H1 (cell line): Measurements from ENCODE around the gene GALNT7. TPM values are rescaled to one million over a fixed set of nuclear protein-coding genes. Genes with fewer than 3 reads are reported as not detected.

Source experiments
- CTCF ChIA-PET: fragments of 300-600 bp; sonication (Branson Sonifier 250); formaldehyde crosslinking; loops from one replicate; lab custom pipeline; 2021; ENCODE audit not compliant: partially characterized antibody; lab: Charles Lee
- POLR2A ChIA-PET: fragments of 300-600 bp; sonication (Branson Sonifier 250); formaldehyde crosslinking; loops from one replicate; lab custom pipeline; 2021; ENCODE audit warnings: inconsistent platforms; ENCODE audit not compliant: partially characterized antibody; lab: Charles Lee
- DNase-seq, 2 experiments: peaks; one replicate each; pipeline versions ENCODE4 v3.0.0 to v3.0.0-alpha.2; 2010 to 2022; ENCODE audit warnings: low spot score in 2 of 2, low read depth in 1 of 2, mixed read lengths in 1 of 2
- FAIRE-seq: peaks from 2 replicates; lab custom pipeline; 2011; peaks lifted over from hg19 to GRCh38; lab: Jason Lieb, UNC
- H2AFZ ChIP-seq: 2 replicates; pipeline ENCODE4 v1.8.1; 2012; ENCODE audit warnings: low read length, inconsistent platforms
- H2AK5ac ChIP-seq: 2 replicates; pipeline ENCODE4 v1.6.1; 2013; ENCODE audit warnings: low read depth, low read length
- H2BK120ac ChIP-seq: replicated peaks from 2 replicates; pipeline ENCODE3; 2013; ENCODE audit warnings: low read depth, low read length, inconsistent platforms
- H2BK12ac ChIP-seq: 2 replicates; pipeline ENCODE4 v1.6.1; 2013; ENCODE audit warnings: low read depth, low read length
- H2BK15ac ChIP-seq: 2 replicates; pipeline ENCODE4 v1.6.1; 2013; ENCODE audit warnings: low read length
- H2BK20ac ChIP-seq: 2 replicates; pipeline ENCODE4 v1.6.1; 2013; ENCODE audit warnings: low read length
- H2BK5ac ChIP-seq: 2 replicates; pipeline ENCODE4 v1.6.1; 2013; ENCODE audit warnings: low read depth, low read length
- H3K14ac ChIP-seq: 2 replicates; pipeline ENCODE4 v1.6.1; 2013; ENCODE audit warnings: inconsistent platforms; ENCODE audit not compliant: insufficient read length
- H3K18ac ChIP-seq: 2 replicates; pipeline ENCODE4 v1.6.1; 2013; ENCODE audit warnings: low read length; ENCODE audit errors: extremely low read depth
- H3K23ac ChIP-seq: 2 replicates; pipeline ENCODE4 v1.6.1; 2013; ENCODE audit warnings: inconsistent platforms; ENCODE audit not compliant: insufficient read length
- H3K23me2 ChIP-seq: 2 replicates; pipeline ENCODE4 v1.6.1; 2013; ENCODE audit warnings: low read depth, low read length
- H3K27ac ChIP-seq: 2 replicates; pipeline ENCODE4 v1.6.1; 2011; ENCODE audit warnings: low read depth, low read length, inconsistent platforms
- H3K27me3 ChIP-seq, 4 experiments: replicated peaks in 1 of 4; 1 replicate in 1 of 4; 2 replicates in 3 of 4; pipeline versions ENCODE4 v1.6.1 to v1.8.1; 2011 to 2013; ENCODE audit warnings: low read length in 3 of 4, mild to moderate bottlenecking in 3 of 4, inconsistent platforms in 2 of 4, mixed read lengths in 2 of 4, moderate library complexity in 1 of 4; ENCODE audit not compliant: control insufficient read depth in 3 of 4, insufficient read depth in 3 of 4; ENCODE audit errors: extremely low read depth in 1 of 4
- H3K36me3 ChIP-seq, 4 experiments: 2 replicates each; pipeline versions ENCODE4 v1.6.1 to v1.8.1; 2011 to 2013; ENCODE audit warnings: mild to moderate bottlenecking in 4 of 4, low read length in 3 of 4, moderate library complexity in 2 of 4, control low read depth in 1 of 4, inconsistent platforms in 1 of 4; ENCODE audit not compliant: insufficient read depth in 4 of 4, control insufficient read depth in 2 of 4
- H3K4ac ChIP-seq: replicated peaks from 2 replicates; pipeline ENCODE3; 2013; ENCODE audit warnings: low read length, low read depth, mixed read lengths, inconsistent platforms; ENCODE audit not compliant: insufficient read length
- H3K4me1 ChIP-seq, 4 experiments: replicated peaks in 1 of 4; 1 replicate in 1 of 4; 2 replicates in 3 of 4; pipeline versions ENCODE4 v1.6.1 to v1.8.1; 2011 to 2013; ENCODE audit warnings: low read length in 3 of 4, inconsistent platforms in 2 of 4, mixed read lengths in 1 of 4; ENCODE audit not compliant: insufficient read depth in 4 of 4, control insufficient read depth in 3 of 4
- H3K4me2 ChIP-seq, 2 experiments: 2 replicates each; pipeline versions ENCODE4 v1.6.1 to v1.8.1; 2011 to 2013; ENCODE audit warnings: low read depth in 2 of 2, low read length in 2 of 2, control low read depth in 1 of 2, inconsistent platforms in 1 of 2, mild to moderate bottlenecking in 1 of 2; ENCODE audit not compliant: insufficient read depth in 1 of 2
- H3K4me3 ChIP-seq, 4 experiments: fragments of 200-600, 300-600 bp in 1 of 4; sonication (generic), shearing (Covaris generic), sonication (Bioruptor Twin) in 1 of 4; 2 replicates each; pipeline versions ENCODE4 v1.5.1 to v1.8.1; 2011 to 2016; ENCODE audit warnings: low read length in 4 of 4, low read depth in 3 of 4, control low read depth in 2 of 4, inconsistent platforms in 2 of 4, mild to moderate bottlenecking in 2 of 4, mixed read lengths in 1 of 4, moderate library complexity in 1 of 4; ENCODE audit not compliant: insufficient read depth in 2 of 4; ENCODE audit errors: extremely low read depth in 1 of 4
- H3K56ac ChIP-seq: replicated peaks from 2 replicates; pipeline ENCODE3; 2013; ENCODE audit warnings: low read depth, mild to moderate bottlenecking, mixed read lengths, low read length, inconsistent platforms; ENCODE audit not compliant: insufficient read length
- H3K79me1 ChIP-seq: 2 replicates; pipeline ENCODE4 v1.6.1; 2013; ENCODE audit warnings: low read depth, low read length, control low read depth
- H3K79me2 ChIP-seq, 2 experiments: 2 replicates each; pipeline versions ENCODE4 v1.6.1 to v1.8.1; 2012 to 2013; ENCODE audit warnings: low read length in 2 of 2, mild to moderate bottlenecking in 2 of 2, inconsistent platforms in 1 of 2; ENCODE audit not compliant: insufficient read depth in 2 of 2, control insufficient read depth in 1 of 2
- H3K9ac ChIP-seq, 4 experiments: replicated peaks in 1 of 4; 1 replicate in 1 of 4; 2 replicates in 3 of 4; pipeline versions ENCODE4 v1.6.1 to v1.8.1; 2011 to 2013; ENCODE audit warnings: low read depth in 3 of 4, low read length in 3 of 4, control low read depth in 2 of 4, mild to moderate bottlenecking in 2 of 4, moderate library complexity in 2 of 4, inconsistent platforms in 1 of 4; ENCODE audit errors: extremely low read depth in 1 of 4
- H3K9me3 ChIP-seq, 2 experiments: 2 replicates each; pipeline versions ENCODE4 v1.6.1 to v1.8.1; 2012 to 2013; ENCODE audit warnings: mild to moderate bottlenecking in 2 of 2, moderate library complexity in 2 of 2, control low read depth in 1 of 2, inconsistent platforms in 1 of 2, low read depth in 1 of 2, low read length in 1 of 2, mixed read lengths in 1 of 2; ENCODE audit not compliant: insufficient read depth in 2 of 2
- H4K20me1 ChIP-seq, 2 experiments: replicated peaks in 1 of 2; 2 replicates each; pipeline versions ENCODE3 to v1.8.1; 2011 to 2013; ENCODE audit warnings: inconsistent platforms in 2 of 2, low read length in 2 of 2, mild to moderate bottlenecking in 1 of 2; ENCODE audit not compliant: insufficient read depth in 2 of 2, control insufficient read depth in 1 of 2
- H4K5ac ChIP-seq: 2 replicates; pipeline ENCODE4 v1.6.1; 2013; ENCODE audit warnings: low read length, low read depth, mixed read lengths, inconsistent platforms; ENCODE audit not compliant: insufficient read length
- H4K8ac ChIP-seq: 2 replicates; pipeline ENCODE4 v1.8.0; 2013; ENCODE audit warnings: mild to moderate bottlenecking, moderate library complexity, low read length, inconsistent platforms; ENCODE audit not compliant: insufficient read depth; ENCODE audit errors: extremely low read depth
- H4K91ac ChIP-seq: replicated peaks from 2 replicates; pipeline ENCODE3; 2013; ENCODE audit warnings: low read length, mixed read lengths, inconsistent platforms; ENCODE audit not compliant: insufficient read length
- ASH2L ChIP-seq: fragments of 200-600, 300-600 bp; sonication (generic); IDR thresholded peaks from one replicate; pipeline ENCODE4 v1.7.1; 2017; ENCODE audit warnings: low read length
- BRCA1 ChIP-seq: IDR thresholded peaks from 2 replicates; pipeline ENCODE4 v1.6.1; 2012; ENCODE audit warnings: low read depth, low read length, improper control_type of control experiment
- EZH2 ChIP-seq: fragments of 200-600 bp; sonication (generic); IDR thresholded peaks from 2 replicates; pipeline ENCODE4 v1.7.1; 2012; ENCODE audit warnings: low read depth, mild to moderate bottlenecking, moderate library complexity, low read length, inconsistent platforms; ENCODE audit not compliant: severe bottlenecking
- JUN ChIP-seq: IDR thresholded peaks from 2 replicates; pipeline ENCODE4 v1.6.1; 2011; ENCODE audit warnings: low read depth, mild to moderate bottlenecking, improper control_type of control experiment, low read length
- MAFK ChIP-seq: IDR thresholded peaks from 2 replicates; pipeline ENCODE4 v1.6.1; 2012; ENCODE audit warnings: low read depth, mild to moderate bottlenecking, improper control_type of control experiment, low read length
- MAX ChIP-seq: IDR thresholded peaks from 2 replicates; pipeline ENCODE4 v1.6.1; 2012; ENCODE audit warnings: inconsistent platforms
- NRF1 ChIP-seq: IDR thresholded peaks from 2 replicates; pipeline ENCODE4 v1.6.1; 2011; ENCODE audit warnings: mild to moderate bottlenecking, low read depth, low read length, improper control_type of control experiment
- PHF8 ChIP-seq: fragments of 200-600 bp; sonication (generic); conservative IDR thresholded peaks from 2 replicates; pipeline ENCODE4 v1.7.1; 2012; ENCODE audit warnings: low read depth, mild to moderate bottlenecking, inconsistent platforms, low read length, moderate library complexity
- RBBP5 ChIP-seq: IDR thresholded peaks from 2 replicates; pipeline ENCODE4 v1.7.1; 2012; ENCODE audit warnings: low read depth, mild to moderate bottlenecking, inconsistent platforms, low read length, moderate library complexity, borderline replicate concordance
- RNF2 ChIP-seq: fragments of 200-900, 300-1000 bp; sonication (generic); IDR thresholded peaks from 2 replicates; pipeline ENCODE4 v1.7.1; 2016; ENCODE audit warnings: borderline replicate concordance, low read depth, mild to moderate bottlenecking, antibody characterized with exemption, low read length; ENCODE audit not compliant: poor library complexity, severe bottlenecking; ENCODE audit errors: missing control alignments
- SP1 ChIP-seq: IDR thresholded peaks from 2 replicates; pipeline ENCODE4 v1.6.1; 2011; ENCODE audit warnings: low read depth, low read length
- ZNF274 ChIP-seq: IDR thresholded peaks from 2 replicates; pipeline ENCODE4 v1.7.0; 2012; ENCODE audit warnings: low read length, borderline replicate concordance; ENCODE audit errors: extremely low read depth
- polyA plus RNA-seq, 7 experiments: library from polyadenylated mRNA; depleted of rRNA in 3 of 7; stranded (reverse) in 5 of 7; unstranded in 2 of 7; fragments of >200 nt in 5 of 7; fragments of 200-250 nt in 2 of 7; gene quantifications; 1 replicate in 5 of 7; 2 replicates in 1 of 7; 4 replicates in 1 of 7; pipeline versions ENCODE4 v1.2.1 to v1.2.3, GENCODE V29; 2011 to 2013; ENCODE audit warnings: missing spikeins in 2 of 7, mixed read lengths in 2 of 7
- total RNA-seq: library from RNA; stranded (reverse); fragmentation: NEBNext Ultra II Directional; extraction: Animal tissue kit (Norgen Biotek cat#: 25700); gene quantifications from 2 replicates; pipeline ENCODE4 v1.2.1, GENCODE V29; 2021

GALNT7 gene
- total and polyA plus RNA-seq, 2 of the 8 experiments (the other 6 are each of a cell fraction or from before 2014, with no cell fraction given), result 22.4 to 85.5 TPM

GRCh38 chr4:173367285-173367684, 198.7 kb downstream of the GALNT7 start:
- Histone ChIP-seq H3K4me2 (no peak overlapping the region), H2BK120ac (no peak overlapping the region), H3K23me2 (peaks cover 11% of the 10 kb centered on the region), H2AFZ (no peak overlapping the region), H3K4ac (no peak overlapping the region), H3K79me2 (no peaks in the 10 kb centered on the region), H3K27me3 (no peaks in the 10 kb centered on the region), H3K4me3 (no peak overlapping the region), H2BK20ac (no peak overlapping the region), H3K9ac (no peak overlapping the region), H4K20me1 (no peaks in the 10 kb centered on the region), H3K36me3 (no peaks in the 10 kb centered on the region), H4K8ac (no peak overlapping the region), H3K14ac (no peak overlapping the region), H2AK5ac (no peak overlapping the region), H2BK15ac (no peak overlapping the region), H4K5ac (no peak overlapping the region), H3K79me1 (no peaks in the 10 kb centered on the region), H3K18ac (no peak overlapping the region), H2BK5ac (no peak overlapping the region), H4K91ac (no peak overlapping the region), H3K27ac (no peak overlapping the region), H3K56ac (no peak overlapping the region), H3K23ac (no peak overlapping the region), H3K4me1 (no peaks in the 10 kb centered on the region), H3K9me3 (no peaks in the 10 kb centered on the region), H2BK12ac (no peak overlapping the region)
- no peak for DNase-seq
- CTCF ChIA-PET, result interaction anchor here (0.8 to 2.9 kb wide), 6 partner anchors 11 to 54 kb away, joined by 3 to 12 read pairs (median 3); no protein-coding TSS in a partner anchor
- TF ChIP-seq RBBP5 (no peak), ASH2L (no peak), JUN (no peak), MAX (no peak), MAFK (no peak), NRF1 (no peak), BRCA1 (no peak), ZNF274 (no peak), PHF8 (no peak), RNF2 (no peak), EZH2 (no peak), SP1 (no peak)
- POLR2A ChIA-PET, result interaction anchor here (0.5 to 6.6 kb wide), 2 partner anchors 35 to 751 kb away, joined by 3 to 123 read pairs; partner anchors contain the start of gene HMGB2
- FAIRE-seq, result no peak
